Measurements from ENCODE around the gene RFC1. TPM values are rescaled to one million over a fixed set of nuclear protein-coding genes. Genes with fewer than 3 reads are reported as not detected.

Gene RFC1
- total and polyA plus RNA-seq, 2 experiments from 2014 or later: 39.5 to 46.3 TPM

DNA sequence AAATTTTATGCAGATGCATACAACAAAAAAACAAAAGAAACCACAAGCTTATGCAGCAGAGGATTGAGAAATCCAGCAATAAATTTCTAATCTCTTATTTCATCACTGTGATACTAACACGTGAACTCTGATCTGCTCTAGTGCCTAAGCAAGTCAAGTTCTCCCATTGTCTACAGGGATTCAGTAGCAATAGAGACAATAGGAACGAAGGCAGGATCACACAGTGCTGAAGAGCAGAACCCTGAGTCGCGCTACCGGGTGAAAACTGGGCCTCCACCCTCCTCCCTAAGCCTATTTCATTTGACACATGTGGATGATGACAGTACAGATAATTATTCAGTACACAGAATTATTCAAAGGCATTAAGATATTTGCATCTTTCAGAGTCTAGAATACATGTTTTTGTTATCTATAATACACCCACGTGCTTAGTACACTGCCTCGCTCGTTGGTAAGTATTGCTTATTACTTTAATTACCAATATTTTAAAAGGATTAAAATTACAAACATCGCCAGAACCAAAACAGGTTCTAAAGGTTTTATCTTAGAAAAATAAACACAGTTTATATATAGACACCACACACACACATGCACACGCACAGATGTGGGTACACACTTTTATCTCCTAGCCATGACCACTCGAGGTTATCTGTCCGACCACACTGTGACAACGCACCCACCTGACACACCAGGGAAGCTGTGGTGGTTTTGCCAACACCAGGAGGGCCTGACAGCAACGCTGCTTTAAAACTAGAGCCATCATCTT, 60.1 kb downstream of the RFC1 start:
- DNase-seq: no peak
- Histone ChIP-seq H4K20me1 (ENCODE audit: insufficient read depth) (no peaks in the 10 kb centered on the region), H3K27me3 (replicated peaks; ENCODE audit: insufficient read depth) (no peaks in the 10 kb centered on the region), H3K4me3 (no peak overlapping the region), H3F3A (ENCODE audit: insufficient read depth) (no peaks in the 10 kb centered on the region), H3K9ac (no peak overlapping the region), H3K36me3 (ENCODE audit: low read depth) (peaks cover 34% of the 10 kb centered on the region), H3K9me2 (ENCODE audit: insufficient read depth) (no peaks in the 10 kb centered on the region), H3K4me1 (ENCODE audit: insufficient read depth) (no peaks in the 10 kb centered on the region), H3K9me3 (ENCODE audit: low read depth) (no peaks in the 10 kb centered on the region), H2AFZ (no peak overlapping the region), H3K27ac (no peak overlapping the region), H3K4me2 (ENCODE audit: unreplicated experiment) (no peak overlapping the region), H3K79me2 (ENCODE audit: insufficient read depth) (peaks cover 8% of the 10 kb centered on the region; the same call in 1 of the 2 replicates)
- in situ Hi-C loops (cut with MboI): no loop called here
- no peak for TF ChIP-seq EZH2 (IDR thresholded peaks at IDR 0.05; ENCODE audit: insufficient read depth, poor library complexity, severe bottlenecking)
- no peak for TF ChIP-seq EZH2phosphoT487 (IDR thresholded peaks at IDR 0.05; ENCODE audit: insufficient read depth, low read depth)
- 85% methylated on average over 14 of the region's 14 CpGs for WGBS, 2 experiments (ENCODE audit: low coverage in 1 of 2, low lambda C conversion rate in 2 of 2, missing lambda C conversion rate in 2 of 2)

DNA sequence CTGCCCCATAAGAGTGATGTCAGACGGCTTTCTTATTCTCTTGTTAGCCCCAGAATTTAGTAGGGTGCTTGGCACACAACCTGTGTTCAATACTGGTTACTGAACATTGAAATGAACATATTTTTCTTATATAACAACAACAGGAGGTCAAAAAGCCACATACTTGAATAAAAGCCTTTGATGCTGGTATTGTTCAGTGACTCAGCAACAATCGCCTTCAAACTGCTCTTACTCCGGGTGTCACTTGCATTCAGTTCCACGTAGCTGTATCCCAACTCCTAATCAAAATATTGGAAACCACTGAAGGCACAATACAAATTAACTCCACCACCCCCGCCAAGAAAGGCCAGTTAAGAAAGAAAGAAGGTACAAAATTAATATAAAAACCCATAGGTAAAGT, 61.5 kb downstream of the RFC1 start:
- no peaks in the 10 kb centered on the region for H3K27me3 ChIP-seq (replicated peaks; ENCODE audit: insufficient read depth)
- no peak overlapping the region for H3K27ac ChIP-seq
- no peaks in the 10 kb centered on the region for H3K9me2 ChIP-seq (ENCODE audit: insufficient read depth)
- no peak overlapping the region for H3K4me2 ChIP-seq (ENCODE audit: unreplicated experiment)
- peaks cover 8% of the 10 kb centered on the region; the same call in 1 of the 2 replicates for H3K79me2 ChIP-seq (ENCODE audit: insufficient read depth)
- no peak overlapping the region for H3K4me3 ChIP-seq
- peaks cover 44% of the 10 kb centered on the region for H3K36me3 ChIP-seq (ENCODE audit: low read depth)
- H3K4me1 ChIP-seq (ENCODE audit: insufficient read depth): no peaks in the 10 kb centered on the region
- no peaks in the 10 kb centered on the region for H3F3A ChIP-seq (ENCODE audit: insufficient read depth)
- H2AFZ ChIP-seq: no peak overlapping the region
- no peaks in the 10 kb centered on the region for H3K9me3 ChIP-seq (ENCODE audit: low read depth)
- in situ Hi-C loops (cut with MboI): no loop called here
- no peak for DNase-seq
- no peak overlapping the region for H3K9ac ChIP-seq
- no peaks in the 10 kb centered on the region for H4K20me1 ChIP-seq (ENCODE audit: insufficient read depth)
- no peak for TF ChIP-seq EZH2 (IDR thresholded peaks at IDR 0.05; ENCODE audit: insufficient read depth, poor library complexity, severe bottlenecking)
- TF ChIP-seq EZH2phosphoT487 (IDR thresholded peaks at IDR 0.05; ENCODE audit: insufficient read depth, low read depth): no peak
- 95 to 99% methylated on average over 5 of the region's 5 CpGs for WGBS, 2 experiments (ENCODE audit: low coverage in 1 of 2, low lambda C conversion rate in 2 of 2, missing lambda C conversion rate in 2 of 2)

DNA sequence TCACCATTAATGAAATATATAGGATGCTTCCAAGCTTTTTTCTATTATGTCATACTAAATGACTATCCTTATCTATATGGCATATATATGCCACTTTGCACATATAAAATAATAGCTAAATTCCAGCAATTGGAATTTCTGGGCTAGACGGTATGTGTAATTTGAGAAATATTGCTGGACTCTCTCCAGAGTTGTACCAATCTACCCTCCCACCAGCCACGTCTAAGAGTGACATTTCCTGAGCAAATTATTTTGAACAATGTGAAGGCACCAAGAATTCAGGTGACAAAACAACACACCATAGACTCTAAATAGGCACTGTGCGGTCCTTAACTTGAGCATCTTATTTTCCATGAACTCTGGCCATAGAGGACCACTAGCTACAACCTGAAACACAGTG, 62.3 kb downstream of the RFC1 start:
- no peak for DNase-seq
- Histone ChIP-seq H3F3A (ENCODE audit: insufficient read depth) (no peaks in the 10 kb centered on the region), H3K9me2 (ENCODE audit: insufficient read depth) (no peaks in the 10 kb centered on the region), H3K4me2 (ENCODE audit: unreplicated experiment) (no peak overlapping the region), H3K9ac (no peak overlapping the region), H3K4me3 (no peak overlapping the region), H3K9me3 (ENCODE audit: low read depth) (no peaks in the 10 kb centered on the region), H3K79me2 (ENCODE audit: insufficient read depth) (peaks cover 8% of the 10 kb centered on the region; the same call in 1 of the 2 replicates), H3K4me1 (ENCODE audit: insufficient read depth) (no peaks in the 10 kb centered on the region), H3K27me3 (replicated peaks; ENCODE audit: insufficient read depth) (no peaks in the 10 kb centered on the region), H3K36me3 (ENCODE audit: low read depth) (peaks cover 45% of the 10 kb centered on the region), H3K27ac (no peak overlapping the region), H4K20me1 (ENCODE audit: insufficient read depth) (no peaks in the 10 kb centered on the region), H2AFZ (no peak overlapping the region)
- in situ Hi-C loops (cut with MboI): no loop called here
- TF ChIP-seq EZH2 (IDR thresholded peaks at IDR 0.05; ENCODE audit: insufficient read depth, poor library complexity, severe bottlenecking) (no peak), EZH2phosphoT487 (IDR thresholded peaks at IDR 0.05; ENCODE audit: insufficient read depth, low read depth) (no peak)
- 83 to 84% methylated on average over 3 of the region's 3 CpGs for WGBS, 2 experiments (ENCODE audit: low coverage in 1 of 2, low lambda C conversion rate in 2 of 2, missing lambda C conversion rate in 2 of 2)

DNA sequence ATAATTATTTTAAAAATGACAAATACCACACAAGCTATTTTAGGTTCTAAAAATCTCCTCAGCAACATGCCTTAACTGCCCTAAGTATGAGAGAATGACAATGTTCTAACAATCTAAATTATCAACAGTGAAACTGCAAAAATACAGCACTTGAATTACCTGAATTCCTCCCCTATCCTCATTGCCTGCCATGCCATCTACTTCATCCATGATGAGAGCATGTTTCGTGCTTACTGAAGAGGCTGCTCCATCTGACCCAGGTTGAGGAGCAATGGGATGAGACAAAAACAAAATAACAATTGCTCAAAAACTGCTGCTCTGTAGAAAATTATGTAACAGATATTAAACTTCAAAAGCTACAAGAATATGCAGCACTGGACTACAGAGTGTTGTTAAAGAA, 63.3 kb downstream of the RFC1 start:
- Histone ChIP-seq H3K27me3 (replicated peaks; ENCODE audit: insufficient read depth) (no peaks in the 10 kb centered on the region), H4K20me1 (ENCODE audit: insufficient read depth) (no peaks in the 10 kb centered on the region), H3F3A (ENCODE audit: insufficient read depth) (no peaks in the 10 kb centered on the region), H3K9ac (no peak overlapping the region), H3K4me2 (ENCODE audit: unreplicated experiment) (no peak overlapping the region), H3K4me1 (ENCODE audit: insufficient read depth) (no peaks in the 10 kb centered on the region), H3K79me2 (ENCODE audit: insufficient read depth) (peaks cover 8% of the 10 kb centered on the region; the same call in 1 of the 2 replicates), H2AFZ (no peak overlapping the region), H3K9me3 (ENCODE audit: low read depth) (no peaks in the 10 kb centered on the region), H3K27ac (no peak overlapping the region), H3K4me3 (no peak overlapping the region), H3K36me3 (ENCODE audit: low read depth) (peaks cover 51% of the 10 kb centered on the region), H3K9me2 (ENCODE audit: insufficient read depth) (no peaks in the 10 kb centered on the region)
- in situ Hi-C loops (cut with MboI): no loop called here
- no peak for DNase-seq
- 94 to 100% methylated on average over 1 of the region's 1 CpG for WGBS, 2 experiments (ENCODE audit: low coverage in 1 of 2, low lambda C conversion rate in 2 of 2, missing lambda C conversion rate in 2 of 2)
- TF ChIP-seq EZH2 (IDR thresholded peaks at IDR 0.05; ENCODE audit: insufficient read depth, poor library complexity, severe bottlenecking): no peak
- TF ChIP-seq EZH2phosphoT487 (IDR thresholded peaks at IDR 0.05; ENCODE audit: insufficient read depth, low read depth): no peak

All from GM23248 (cell line).